Ovary (tissue), 9 donors: Measurements from ENCODE around the gene PRSS48. TPM values are rescaled to one million over a fixed set of nuclear protein-coding genes. Genes with fewer than 3 reads are reported as not detected.
"Not testable (repeated sequence)": the region's sequence is repeated elsewhere in the genome, so short reads cannot be mapped to it uniquely, and the experiment has no call there.

ENCODE experiments used
- DNase-seq, 5 donors: peaks; one replicate each; pipeline ENCODE4 v3.0.0-alpha.2; 2019 to 2020
- H3K27ac ChIP-seq, 2 donors: fragments of 200-600 bp; one replicate each; pipeline versions ENCODE4 v1.5.1 to v1.8.0; 2019 to 2022
- H3K27me3 ChIP-seq: fragments of 200-600 bp; one replicate; pipeline ENCODE4 v1.8.0; 2022
- H3K36me3 ChIP-seq: fragments of 200-600 bp; sonication (generic); one replicate; pipeline ENCODE4 v1.5.1; 2019
- H3K4me1 ChIP-seq: one replicate; pipeline ENCODE4 v1.8.1; 2013; ENCODE audit warnings: mild to moderate bottlenecking, moderate library complexity; ENCODE audit not compliant: insufficient read depth
- H3K4me3 ChIP-seq: fragments of 200-600 bp; sonication (generic); one replicate; pipeline ENCODE4 v1.5.1; 2017
- H3K9me3 ChIP-seq, 2 donors: fragments of 200-600 bp in 1 of 2; sonication (generic) in 1 of 2; one replicate each; pipeline versions ENCODE4 v1.5.1 to v1.8.1; 2013 to 2019; ENCODE audit warnings: mild to moderate bottlenecking in 1 of 2, moderate library complexity in 1 of 2
- EP300 ChIP-seq: sonication (generic); formaldehyde crosslinking; IDR thresholded peaks from one replicate; pipeline ENCODE4 v1.6.1; 2017; ENCODE audit warnings: antibody characterized with exemption
- POLR2A ChIP-seq: fragments of 450-650 bp; IDR thresholded peaks from one replicate; pipeline ENCODE4 v1.6.1; 2017; ENCODE audit warnings: antibody characterized with exemption, mild to moderate bottlenecking, moderate library complexity
- WGBS, 3 donors: extraction: QIAGEN DNeasy Blood & Tissue Kit in 1 of 3; methylation state at CpG; one replicate each; pipeline versions ENCODE4 v1.1.5 to v1.1.7; 2013 to 2017; 5-methylcytosine and 5-hydroxymethylcytosine counted together
- intact Hi-C, 4 donors: fragments of 100-400 bp; cut with DNase I; formaldehyde crosslinking; loops; one replicate each; pipeline versions ENCODE4 v1.11.0 to v1.15.1; 2022 to 2023
- polyA plus RNA-seq, 2 donors: library from polyadenylated mRNA; stranded (reverse); fragments of 200-250 nt in 1 of 2; fragments of 350-450 nt in 1 of 2; fragmentation: Illumina TruSeq in 1 of 2; extraction: RNeasy Lipid Tissue Mini Kit (QIAGEN cat#74804) in 1 of 2; gene quantifications; one replicate each; pipeline ENCODE4 v1.2.3, GENCODE V29; 2013 to 2014
- total RNA-seq, 7 donors: library from RNA; depleted of rRNA in 2 of 7; stranded (reverse); fragments of >200 nt in 2 of 7; fragmentation: NEBNext Ultra II Directional in 3 of 7; extraction: Animal tissue kit (Norgen Biotek cat#: 25700) in 3 of 7; gene quantifications; one replicate each; pipeline versions ENCODE4 v1.1.0 to v1.2.4, GENCODE V29; 2016 to 2023
- TF ChIP-seq, protein P1 (sequence below), 3 donors: fragments of 450-650 bp in 2 of 3; fragments of 200-600 bp in 1 of 3; IDR thresholded peaks; one replicate each; pipeline versions ENCODE4 v1.5.1 to v1.8.0; 2016 to 2022; ENCODE audit warnings: antibody characterized with exemption in 3 of 3, mild to moderate bottlenecking in 1 of 3
- donor health status: DM: no; HTN: no; CAD: no; lungs with moderate emphysema.
- donor health status: DM: no; HTN: no; CAD: no.
- donor health status: Bipolar disorder and iron deficiency.
- donor health status: DM: yes; HTN: yes; CAD: no.
- donor health status: DM: no; HTN: no; CAD: no.
- donor health status: DM: yes; HTN: yes; CAD: no.

Gene PRSS48
- total and polyA plus RNA-seq, 9 donors, result not detected

DNA sequence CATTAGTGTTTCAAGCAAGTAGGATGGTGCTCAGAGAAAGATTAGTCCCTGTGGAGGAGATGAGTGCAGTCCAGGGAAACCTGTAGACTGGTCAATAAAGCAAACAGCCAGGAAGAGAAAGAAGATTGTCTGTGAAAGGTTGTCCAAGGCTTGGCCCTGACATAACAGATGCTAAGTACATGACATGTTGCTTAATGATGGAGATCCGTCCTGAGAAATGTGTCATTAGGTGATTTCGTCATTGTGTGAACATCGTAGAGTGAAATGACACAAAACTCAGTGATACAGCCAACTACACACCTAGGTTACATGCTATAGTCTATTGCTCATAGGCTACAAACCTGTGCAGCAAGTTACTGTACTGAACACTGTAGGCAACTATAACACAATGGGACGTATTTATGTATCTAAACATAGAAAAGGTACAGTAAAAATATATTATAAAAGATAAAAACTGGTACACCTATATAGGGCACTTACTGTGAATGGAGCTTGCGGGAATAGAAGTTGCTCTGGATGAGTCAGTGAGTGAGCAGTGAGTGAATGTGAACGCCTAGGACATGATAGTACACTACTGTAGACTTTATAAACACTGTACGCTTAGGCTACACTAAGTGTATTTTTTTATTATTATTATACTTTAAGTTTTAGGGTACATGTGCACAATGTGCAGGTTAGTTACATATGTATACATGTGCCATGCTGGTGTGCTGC lies 9.0 kb upstream of the PRSS48 start:
- Histone ChIP-seq H3K4me1 (peaks cover 4% of the 10 kb centered on the region), H3K4me3 (no peak overlapping the region), H3K36me3 (no peaks in the 10 kb centered on the region), H3K9me3 (no peaks in the 10 kb centered on the region), H3K27ac (no peak overlapping the region), H3K27me3 (no peaks in the 10 kb centered on the region)
- no peak for DNase-seq
- 85 to 96% (median 94%) methylated on average over 7 of the region's 7 CpGs for WGBS, 3 donors
- intact Hi-C loops, result no loop called here
- TF ChIP-seq EP300 (no peak), POLR2A (no peak)
- TF ChIP-seq, protein P1, sequence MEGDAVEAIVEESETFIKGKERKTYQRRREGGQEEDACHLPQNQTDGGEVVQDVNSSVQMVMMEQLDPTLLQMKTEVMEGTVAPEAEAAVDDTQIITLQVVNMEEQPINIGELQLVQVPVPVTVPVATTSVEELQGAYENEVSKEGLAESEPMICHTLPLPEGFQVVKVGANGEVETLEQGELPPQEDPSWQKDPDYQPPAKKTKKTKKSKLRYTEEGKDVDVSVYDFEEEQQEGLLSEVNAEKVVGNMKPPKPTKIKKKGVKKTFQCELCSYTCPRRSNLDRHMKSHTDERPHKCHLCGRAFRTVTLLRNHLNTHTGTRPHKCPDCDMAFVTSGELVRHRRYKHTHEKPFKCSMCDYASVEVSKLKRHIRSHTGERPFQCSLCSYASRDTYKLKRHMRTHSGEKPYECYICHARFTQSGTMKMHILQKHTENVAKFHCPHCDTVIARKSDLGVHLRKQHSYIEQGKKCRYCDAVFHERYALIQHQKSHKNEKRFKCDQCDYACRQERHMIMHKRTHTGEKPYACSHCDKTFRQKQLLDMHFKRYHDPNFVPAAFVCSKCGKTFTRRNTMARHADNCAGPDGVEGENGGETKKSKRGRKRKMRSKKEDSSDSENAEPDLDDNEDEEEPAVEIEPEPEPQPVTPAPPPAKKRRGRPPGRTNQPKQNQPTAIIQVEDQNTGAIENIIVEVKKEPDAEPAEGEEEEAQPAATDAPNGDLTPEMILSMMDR (IDR thresholded peaks at IDR 0.05), result no peak

DNA sequence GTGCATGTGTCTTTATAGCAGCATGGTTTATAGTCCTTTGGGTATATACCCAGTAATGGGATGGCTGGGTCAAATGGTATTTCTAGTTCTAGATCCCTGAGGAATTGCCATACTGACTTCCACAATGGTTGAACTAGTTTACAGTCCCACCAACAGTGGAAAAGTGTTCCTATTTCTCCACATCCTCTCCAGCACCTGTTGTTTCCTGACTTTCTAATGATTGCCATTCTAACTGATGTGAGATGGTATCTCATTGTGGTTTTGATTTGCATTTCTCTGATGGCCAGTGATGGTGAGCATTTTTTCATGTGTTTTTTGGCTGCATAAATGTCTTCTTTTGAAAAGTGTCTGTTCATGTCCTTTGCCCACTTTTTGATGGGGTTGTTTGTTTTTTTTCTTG lies 8.1 kb upstream of the PRSS48 start:
- H3K4me3 ChIP-seq, H3K27me3 ChIP-seq, H3K9me3 ChIP-seq, H3K27ac ChIP-seq, H3K36me3 ChIP-seq, intact Hi-C loops, H3K4me1 ChIP-seq, DNase-seq: not testable (repeated sequence)

- Histone ChIP-seq H3K36me3 (no peaks in the 10 kb centered on the region), H3K4me3 (no peak overlapping the region), H3K27ac (no peak overlapping the region), H3K27me3 (no peaks in the 10 kb centered on the region), H3K9me3 (no peaks in the 10 kb centered on the region), H3K4me1 (peaks cover 5% of the 10 kb centered on the region)
- no peak for DNase-seq
- WGBS, 3 donors, result 46 to 52% (median 50%) methylated on average over 4 of the region's 4 CpGs
- intact Hi-C loops, result no loop called here
- TF ChIP-seq, protein P1 (IDR thresholded peaks at IDR 0.05), result no peak
- TF ChIP-seq POLR2A (no peak), EP300 (no peak)
Observed at GRCh38 chr4:151284534-151285245, 7.7 kb downstream of the PRSS48 start.

DNA sequence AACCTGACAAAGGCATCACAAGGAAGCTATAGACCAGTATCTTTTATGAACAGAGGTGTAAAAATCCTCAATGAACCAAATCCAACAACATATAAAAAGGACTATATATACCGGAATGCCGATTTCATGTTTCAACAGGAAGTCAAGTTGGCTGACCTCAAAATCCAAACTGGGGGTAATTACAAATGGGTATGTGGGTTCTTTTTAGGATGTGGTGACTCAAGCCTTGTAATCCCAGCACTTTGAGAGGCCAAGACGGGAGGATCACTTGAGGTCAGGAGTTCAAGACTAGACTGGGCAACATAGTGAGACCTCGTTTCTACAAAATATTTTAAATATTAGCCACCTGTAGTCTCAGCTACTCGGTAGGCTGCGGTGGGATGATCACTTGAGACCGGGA lies 10.4 kb downstream of the PRSS48 start:
- intact Hi-C loops, result no loop called here
- no peak for TF ChIP-seq EP300
- TF ChIP-seq, protein P1 (IDR thresholded peaks at IDR 0.05), result no peak
- no peak for TF ChIP-seq POLR2A
- no peak for DNase-seq
- Histone ChIP-seq H3K4me1 (peaks cover 3% of the 10 kb centered on the region), H3K4me3 (no peak overlapping the region), H3K27ac (no peak overlapping the region), H3K36me3 (no peaks in the 10 kb centered on the region), H3K9me3 (no peaks in the 10 kb centered on the region), H3K27me3 (no peaks in the 10 kb centered on the region)
- WGBS, 3 donors, result 89 to 93% (median 91%) methylated on average over 7 of the region's 7 CpGs

GRCh38 chr4:151291485-151291884 lies 14.5 kb downstream of the PRSS48 start:
- 70 to 80% (median 74%) methylated on average over 1 of the region's 1 CpG for WGBS, 3 donors

More at GRCh38 chr4:151291485-151291884, 14.5 kb downstream of the PRSS48 start:
- peaks cover 4% of the 10 kb centered on the region for H3K4me1 ChIP-seq
- H3K36me3 ChIP-seq, result no peaks in the 10 kb centered on the region
- TF ChIP-seq, protein P1 (IDR thresholded peaks at IDR 0.05), result no peak
- TF ChIP-seq EP300, result no peak
- no peak for TF ChIP-seq POLR2A
- H3K27me3 ChIP-seq, result no peaks in the 10 kb centered on the region
- DNase-seq, result no peak
- no peaks in the 10 kb centered on the region for H3K9me3 ChIP-seq
- H3K27ac ChIP-seq, result no peak overlapping the region
- H3K4me3 ChIP-seq, result no peak overlapping the region
- intact Hi-C loops, result no loop called here
